Lower leg skin (tissue), 3 donors: ENCODE results near the gene SKI.

Source experiments
- POLR2A ChIP-seq, 2 donors: fragments of 450-650 bp; IDR thresholded peaks; one replicate each; pipeline ENCODE4 v1.6.1; 2016 to 2017; ENCODE audit warnings: antibody characterized with exemption in 2 of 2, mild to moderate bottlenecking in 1 of 2, moderate library complexity in 1 of 2
- TF ChIP-seq, protein P1 (sequence below), 3 donors: fragments of 450-650 bp; IDR thresholded peaks; one replicate each; pipeline ENCODE4 v1.5.1; 2016; ENCODE audit warnings: antibody characterized with exemption in 3 of 3, mild to moderate bottlenecking in 3 of 3, moderate library complexity in 2 of 3

DNA sequence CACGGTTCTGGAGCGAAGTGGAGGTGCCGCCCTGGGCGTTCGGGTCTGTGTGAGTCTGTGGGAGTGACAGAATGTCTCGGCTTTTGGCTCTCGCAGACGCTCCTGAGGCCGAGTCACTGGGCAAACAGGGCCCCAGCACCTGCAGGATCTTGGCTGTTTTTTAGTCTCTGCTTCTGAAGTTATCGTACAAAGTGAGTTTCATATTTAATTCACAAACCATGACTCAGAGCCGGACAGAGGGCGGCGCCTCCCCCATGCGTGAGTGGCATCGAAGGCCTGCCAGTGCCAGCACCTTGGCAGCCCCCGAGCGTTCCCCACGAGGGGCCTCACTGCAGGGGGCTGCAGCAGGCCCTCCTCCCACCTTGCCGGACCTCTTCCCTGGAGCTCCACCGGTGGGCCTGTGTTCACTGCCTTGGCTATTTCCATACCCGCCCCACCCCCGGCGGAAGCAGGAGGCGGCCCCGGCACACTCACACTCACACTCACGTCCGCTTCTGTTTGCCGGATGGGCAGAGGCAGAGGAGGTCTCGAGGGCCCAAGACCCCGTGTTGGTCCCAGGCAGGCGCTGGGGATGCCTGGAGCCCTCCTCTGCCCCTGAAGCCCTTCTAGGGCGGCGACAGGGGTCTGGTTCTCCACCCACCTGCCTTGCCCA lies 106.9 kb downstream of the SKI start:
- no peak for TF ChIP-seq POLR2A (IDR thresholded peaks at IDR 0.05)
- TF ChIP-seq, protein P1, sequence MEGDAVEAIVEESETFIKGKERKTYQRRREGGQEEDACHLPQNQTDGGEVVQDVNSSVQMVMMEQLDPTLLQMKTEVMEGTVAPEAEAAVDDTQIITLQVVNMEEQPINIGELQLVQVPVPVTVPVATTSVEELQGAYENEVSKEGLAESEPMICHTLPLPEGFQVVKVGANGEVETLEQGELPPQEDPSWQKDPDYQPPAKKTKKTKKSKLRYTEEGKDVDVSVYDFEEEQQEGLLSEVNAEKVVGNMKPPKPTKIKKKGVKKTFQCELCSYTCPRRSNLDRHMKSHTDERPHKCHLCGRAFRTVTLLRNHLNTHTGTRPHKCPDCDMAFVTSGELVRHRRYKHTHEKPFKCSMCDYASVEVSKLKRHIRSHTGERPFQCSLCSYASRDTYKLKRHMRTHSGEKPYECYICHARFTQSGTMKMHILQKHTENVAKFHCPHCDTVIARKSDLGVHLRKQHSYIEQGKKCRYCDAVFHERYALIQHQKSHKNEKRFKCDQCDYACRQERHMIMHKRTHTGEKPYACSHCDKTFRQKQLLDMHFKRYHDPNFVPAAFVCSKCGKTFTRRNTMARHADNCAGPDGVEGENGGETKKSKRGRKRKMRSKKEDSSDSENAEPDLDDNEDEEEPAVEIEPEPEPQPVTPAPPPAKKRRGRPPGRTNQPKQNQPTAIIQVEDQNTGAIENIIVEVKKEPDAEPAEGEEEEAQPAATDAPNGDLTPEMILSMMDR (IDR thresholded peaks at IDR 0.05) = no peak
